ENCODE measurements around the gene TENM4. TPM values are rescaled to one million over a fixed set of nuclear protein-coding genes. Genes with fewer than 3 reads are reported as not detected.

Gene TENM4
- total RNA-seq, 1 experiment from 2014 or later = 0.39 TPM

GRCh38 chr11:78691215-78691614, 749.6 kb downstream of the TENM4 start:
- intact Hi-C loops (cut with micrococcal nuclease; ENCODE audit: unreplicated experiment) = no loop called here
- Histone ChIP-seq H3K27ac (ENCODE audit: low read length) (no peak overlapping the region), H3K4me3 (ENCODE audit: low read depth in 2 of 2, low read length in 2 of 2) (no peak overlapping the region), H3K4me1 (ENCODE audit: control insufficient read depth, insufficient read depth, low read length) (no peaks in the 10 kb centered on the region), H3K27me3 (ENCODE audit: control insufficient read depth, insufficient read depth, low read length) (peaks cover under 1% of the 10 kb centered on the region; the same call in 1 of the 2 replicates), H3K9me3 (ENCODE audit: control insufficient read depth, insufficient read depth, low read depth, low read length) (no peaks in the 10 kb centered on the region), H3K36me3 (ENCODE audit: control insufficient read depth, insufficient read depth, low read length) (no peaks in the 10 kb centered on the region)
- in situ Hi-C loops (cut with HindIII; ENCODE audit: low pct_unique_long_range_greater_than_20kb, low sequenced_read_pairs) = no loop called here
- TF ChIP-seq POLR2AphosphoS5 (IDR thresholded peaks at IDR 0.05; ENCODE audit: low read depth, low read length) = no peak
- no peak for TF ChIP-seq SIN3A (IDR thresholded peaks at IDR 0.05; ENCODE audit: borderline replicate concordance, insufficient read depth, low read depth, low read length)
- no peak for TF ChIP-seq REST (IDR thresholded peaks at IDR 0.05; ENCODE audit: insufficient read depth in 1 of 2, low read depth in 2 of 2, low read length in 1 of 2)
- DNase-seq (ENCODE audit: low read depth, low spot score) (no peak), ATAC-seq (no peak)
- BruUV-seq (replicated peaks) = no TSS peak
- ChIA-PET POLR2A (no interaction called here), CTCF (no interaction called here)

DNA sequence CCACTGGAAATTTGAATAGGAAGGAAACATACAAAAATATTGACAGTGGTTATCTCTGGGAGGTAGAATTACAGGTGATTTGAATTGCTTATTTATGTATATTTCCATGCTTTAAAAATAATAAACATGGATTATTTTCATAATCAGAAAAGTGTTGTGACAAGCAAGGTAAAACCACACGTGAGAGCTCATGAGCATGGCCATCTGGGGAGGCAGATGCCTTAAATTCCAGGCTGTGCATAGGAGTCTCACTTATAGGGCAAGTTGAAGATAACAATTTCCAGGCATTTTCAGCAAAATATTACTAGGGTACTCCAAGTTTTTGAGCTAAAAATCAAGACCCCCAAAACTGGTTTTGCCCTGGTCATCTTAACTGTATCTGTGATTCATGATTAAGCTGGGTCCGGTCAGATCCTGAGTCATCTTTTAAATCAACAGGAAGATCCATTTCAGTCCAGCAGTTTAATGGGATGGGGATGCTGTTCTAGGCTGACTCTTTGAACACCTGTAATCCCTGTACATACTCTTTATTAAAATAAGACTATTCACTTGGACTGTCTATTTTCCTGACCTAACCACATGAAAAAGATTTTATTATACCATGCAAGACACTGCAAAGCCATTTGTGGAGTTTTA, 750.4 kb downstream of the TENM4 start:
- Histone ChIP-seq H3K4me1 (ENCODE audit: control insufficient read depth, insufficient read depth, low read length) (no peaks in the 10 kb centered on the region), H3K4me3 (ENCODE audit: low read depth in 2 of 2, low read length in 2 of 2) (no peak overlapping the region), H3K36me3 (ENCODE audit: control insufficient read depth, insufficient read depth, low read length) (no peaks in the 10 kb centered on the region), H3K27ac (ENCODE audit: low read length) (no peak overlapping the region), H3K9me3 (ENCODE audit: control insufficient read depth, insufficient read depth, low read depth, low read length) (no peaks in the 10 kb centered on the region), H3K27me3 (ENCODE audit: control insufficient read depth, insufficient read depth, low read length) (no peaks in the 10 kb centered on the region; the same call in 1 of the 2 replicates)
- ATAC-seq (no peak), DNase-seq (ENCODE audit: low read depth, low spot score) (no peak)
- TF ChIP-seq POLR2AphosphoS5 (IDR thresholded peaks at IDR 0.05; ENCODE audit: low read depth, low read length) (no peak), CTCF (IDR thresholded peaks at IDR 0.05) (no peak), TCF7L2 (IDR thresholded peaks at IDR 0.05; ENCODE audit: low read depth, low read length) (no peak), SIN3A (IDR thresholded peaks at IDR 0.05; ENCODE audit: borderline replicate concordance, insufficient read depth, low read depth, low read length) (no peak), REST (IDR thresholded peaks at IDR 0.05; ENCODE audit: insufficient read depth in 1 of 2, low read depth in 2 of 2, low read length in 1 of 2) (no peak)
- no TSS peak for BruUV-seq (replicated peaks)
- POLR2A ChIA-PET = no interaction called here
- CTCF ChIA-PET = no interaction called here
- in situ Hi-C loops (cut with HindIII; ENCODE audit: low pct_unique_long_range_greater_than_20kb, low sequenced_read_pairs) (no loop called here), intact Hi-C loops (cut with micrococcal nuclease; ENCODE audit: unreplicated experiment) (no loop called here)
